Sigmoid colon (tissue), 7 donors: ENCODE data around the gene EIF4A3. TPM values are rescaled to one million over a fixed set of nuclear protein-coding genes. Genes with fewer than 3 reads are reported as not detected.

Source experiments
- DNase-seq: peaks from one replicate; pipeline ENCODE4 v3.0.0-alpha.2; 2019
- H3K27ac ChIP-seq, 4 donors: fragments of 200-600 bp; sonication (generic); one replicate each; pipeline ENCODE4 v1.5.1; 2016 to 2019; ENCODE audit warnings: mild to moderate bottlenecking in 1 of 4
- H3K27me3 ChIP-seq, 3 donors: fragments of 200-600 bp; sonication (generic); one replicate each; pipeline ENCODE4 v1.5.1; 2019; ENCODE audit warnings: mild to moderate bottlenecking in 1 of 3
- H3K36me3 ChIP-seq, 4 donors: fragments of 200-600 bp; sonication (generic); one replicate each; pipeline ENCODE4 v1.5.1; 2016 to 2019
- H3K4me1 ChIP-seq, 4 donors: fragments of 200-600 bp; sonication (generic); one replicate each; pipeline ENCODE4 v1.5.1; 2017 to 2019
- H3K4me3 ChIP-seq, 4 donors: fragments of 200-600 bp; sonication (generic); one replicate each; pipeline ENCODE4 v1.5.1; 2017 to 2019; ENCODE audit warnings: mild to moderate bottlenecking in 2 of 4, moderate library complexity in 1 of 4
- H3K9me3 ChIP-seq, 4 donors: fragments of 200-600 bp in 3 of 4; sonication (generic) in 3 of 4; one replicate each; pipeline versions ENCODE4 v1.5.1 to v1.6.1; 2013 to 2019
- EP300 ChIP-seq, 4 donors: sonication (generic); formaldehyde crosslinking; IDR thresholded peaks; one replicate each; pipeline ENCODE4 v1.6.1; 2017; ENCODE audit warnings: antibody characterized with exemption in 4 of 4
- POLR2A ChIP-seq, 2 donors: fragments of 450-650 bp; IDR thresholded peaks; one replicate each; pipeline ENCODE4 v1.6.1; 2016; ENCODE audit warnings: antibody characterized with exemption in 2 of 2, mild to moderate bottlenecking in 2 of 2, moderate library complexity in 2 of 2
- POLR2AphosphoS5 ChIP-seq, 4 donors: sonication (generic); formaldehyde crosslinking; IDR thresholded peaks; one replicate each; pipeline ENCODE4 v1.6.1; 2017; ENCODE audit warnings: antibody characterized with exemption in 4 of 4
- WGBS, 2 donors: extraction: QIAGEN DNeasy Blood & Tissue Kit; methylation state at CpG; one replicate each; pipeline ENCODE4 v1.1.7; 2013; 5-methylcytosine and 5-hydroxymethylcytosine counted together
- intact Hi-C: fragments of 100-400 bp; cut with DNase I; formaldehyde crosslinking; loops from one replicate; pipeline ENCODE4 v1.15.1; 2023
- polyA plus RNA-seq, 3 donors: library from polyadenylated mRNA; stranded (reverse); fragments of 200-250 nt; gene quantifications; one replicate each; pipeline ENCODE4 v1.2.3, GENCODE V29; 2013
- total RNA-seq, 4 donors: library from RNA; depleted of rRNA; stranded (reverse); fragments of >200 nt; gene quantifications; one replicate each; pipeline ENCODE4 v1.1.0, GENCODE V29; 2016
- TF ChIP-seq, protein P1 (sequence below), 4 experiments: fragments of 450-650 bp in 3 of 4; fragments of 200-600 bp in 1 of 4; IDR thresholded peaks; one replicate each; pipeline ENCODE4 v1.5.1; 2016 to 2019; ENCODE audit warnings: antibody characterized with exemption in 4 of 4, mild to moderate bottlenecking in 3 of 4, moderate library complexity in 2 of 4
- donor health status: healthy with polysubstance abuse.
- donor health status: Bipolar disorder and iron deficiency.
- donor health status: healthy.

Gene EIF4A3
- total and polyA plus RNA-seq, 7 donors = 26.6 to 97.1 (median 45.1) TPM

DNA sequence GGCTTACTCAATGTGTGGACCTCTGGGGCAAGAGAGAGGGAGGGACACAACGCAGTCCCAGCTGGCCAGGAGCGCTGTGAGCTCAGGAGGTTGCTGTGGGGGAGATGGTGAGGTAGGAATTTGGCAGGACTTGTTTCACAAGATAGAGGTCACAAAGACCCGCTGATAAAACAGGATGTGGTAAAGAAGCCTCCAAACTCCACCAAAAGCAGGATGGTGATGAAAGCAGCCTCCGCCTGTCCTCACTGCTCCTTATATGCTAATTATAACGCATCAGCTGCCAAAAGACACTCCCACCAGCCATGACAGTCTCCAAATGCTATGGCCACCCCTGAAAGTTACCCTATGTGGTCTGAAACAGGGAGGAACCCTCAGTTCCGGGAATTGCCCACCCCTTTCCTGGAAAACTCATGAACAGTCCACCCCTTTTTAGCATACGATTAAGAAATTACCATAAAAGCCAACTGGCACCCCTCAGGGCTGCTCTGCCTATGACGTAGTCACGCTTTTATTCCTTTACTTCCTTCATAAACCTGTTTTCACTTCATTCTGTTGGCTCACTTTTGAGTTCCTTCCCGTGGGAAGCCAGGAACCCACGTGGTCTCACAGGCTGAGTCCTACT, 5.3 kb upstream of the EIF4A3 start:
- WGBS, 2 donors = 73% methylated on average over 11 of the region's 11 CpGs
- H3K9me3 ChIP-seq = no peaks in the 10 kb centered on the region
- no peak overlapping the region for H3K4me3 ChIP-seq
- TF ChIP-seq EP300 (IDR thresholded peaks at IDR 0.05) (no peak), POLR2AphosphoS5 (IDR thresholded peaks at IDR 0.05) (no peak), POLR2A (IDR thresholded peaks at IDR 0.05) (no peak)
- TF ChIP-seq, protein P1, sequence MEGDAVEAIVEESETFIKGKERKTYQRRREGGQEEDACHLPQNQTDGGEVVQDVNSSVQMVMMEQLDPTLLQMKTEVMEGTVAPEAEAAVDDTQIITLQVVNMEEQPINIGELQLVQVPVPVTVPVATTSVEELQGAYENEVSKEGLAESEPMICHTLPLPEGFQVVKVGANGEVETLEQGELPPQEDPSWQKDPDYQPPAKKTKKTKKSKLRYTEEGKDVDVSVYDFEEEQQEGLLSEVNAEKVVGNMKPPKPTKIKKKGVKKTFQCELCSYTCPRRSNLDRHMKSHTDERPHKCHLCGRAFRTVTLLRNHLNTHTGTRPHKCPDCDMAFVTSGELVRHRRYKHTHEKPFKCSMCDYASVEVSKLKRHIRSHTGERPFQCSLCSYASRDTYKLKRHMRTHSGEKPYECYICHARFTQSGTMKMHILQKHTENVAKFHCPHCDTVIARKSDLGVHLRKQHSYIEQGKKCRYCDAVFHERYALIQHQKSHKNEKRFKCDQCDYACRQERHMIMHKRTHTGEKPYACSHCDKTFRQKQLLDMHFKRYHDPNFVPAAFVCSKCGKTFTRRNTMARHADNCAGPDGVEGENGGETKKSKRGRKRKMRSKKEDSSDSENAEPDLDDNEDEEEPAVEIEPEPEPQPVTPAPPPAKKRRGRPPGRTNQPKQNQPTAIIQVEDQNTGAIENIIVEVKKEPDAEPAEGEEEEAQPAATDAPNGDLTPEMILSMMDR (IDR thresholded peaks at IDR 0.05) = no peak
- H3K36me3 ChIP-seq = no peaks in the 10 kb centered on the region
- peak; percentile 19 for DNase-seq
- H3K4me1 ChIP-seq = peaks cover 0 to 17% (median 9%) of the 10 kb centered on the region in 4 donors
- H3K27ac ChIP-seq = no peak overlapping the region
- intact Hi-C loops = no loop called here
- H3K27me3 ChIP-seq = no peaks in the 10 kb centered on the region

DNA sequence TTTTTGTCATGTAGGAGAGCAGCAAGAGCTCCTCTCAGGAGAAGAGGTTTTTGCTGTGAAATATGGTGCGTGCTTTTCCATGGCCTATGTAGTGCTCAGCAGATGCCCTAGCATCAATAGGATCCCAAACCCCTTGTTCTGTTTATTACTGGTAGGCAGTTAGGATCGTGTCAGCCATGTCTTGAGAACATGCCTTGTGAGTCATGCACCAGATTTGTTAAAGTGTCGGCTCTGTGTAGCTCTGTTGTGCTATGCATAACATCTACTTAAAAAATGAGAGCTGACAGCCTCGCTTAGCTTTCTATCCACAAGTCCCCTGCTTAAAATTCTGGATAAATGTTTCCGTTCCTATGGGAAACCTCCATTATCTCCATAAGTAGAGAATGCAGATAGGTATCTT, 4.4 kb upstream of the EIF4A3 start:
- Histone ChIP-seq H3K27ac (peak overlapping the region in 1 of 4 donors; percentile 18), H3K4me1 (peaks cover 0 to 17% (median 10%) of the 10 kb centered on the region in 4 donors), H3K36me3 (no peaks in the 10 kb centered on the region), H3K27me3 (no peaks in the 10 kb centered on the region), H3K9me3 (no peaks in the 10 kb centered on the region), H3K4me3 (no peak overlapping the region)
- WGBS, 2 donors = 83 to 90% methylated on average over 5 of the region's 5 CpGs
- DNase-seq = peak; percentile 17
- no peak for TF ChIP-seq EP300 (IDR thresholded peaks at IDR 0.05)
- TF ChIP-seq, protein P1 (IDR thresholded peaks at IDR 0.05) = no peak
- TF ChIP-seq POLR2A (IDR thresholded peaks at IDR 0.05) = no peak
- no peak for TF ChIP-seq POLR2AphosphoS5 (IDR thresholded peaks at IDR 0.05)
- intact Hi-C loops = no loop called here

DNA sequence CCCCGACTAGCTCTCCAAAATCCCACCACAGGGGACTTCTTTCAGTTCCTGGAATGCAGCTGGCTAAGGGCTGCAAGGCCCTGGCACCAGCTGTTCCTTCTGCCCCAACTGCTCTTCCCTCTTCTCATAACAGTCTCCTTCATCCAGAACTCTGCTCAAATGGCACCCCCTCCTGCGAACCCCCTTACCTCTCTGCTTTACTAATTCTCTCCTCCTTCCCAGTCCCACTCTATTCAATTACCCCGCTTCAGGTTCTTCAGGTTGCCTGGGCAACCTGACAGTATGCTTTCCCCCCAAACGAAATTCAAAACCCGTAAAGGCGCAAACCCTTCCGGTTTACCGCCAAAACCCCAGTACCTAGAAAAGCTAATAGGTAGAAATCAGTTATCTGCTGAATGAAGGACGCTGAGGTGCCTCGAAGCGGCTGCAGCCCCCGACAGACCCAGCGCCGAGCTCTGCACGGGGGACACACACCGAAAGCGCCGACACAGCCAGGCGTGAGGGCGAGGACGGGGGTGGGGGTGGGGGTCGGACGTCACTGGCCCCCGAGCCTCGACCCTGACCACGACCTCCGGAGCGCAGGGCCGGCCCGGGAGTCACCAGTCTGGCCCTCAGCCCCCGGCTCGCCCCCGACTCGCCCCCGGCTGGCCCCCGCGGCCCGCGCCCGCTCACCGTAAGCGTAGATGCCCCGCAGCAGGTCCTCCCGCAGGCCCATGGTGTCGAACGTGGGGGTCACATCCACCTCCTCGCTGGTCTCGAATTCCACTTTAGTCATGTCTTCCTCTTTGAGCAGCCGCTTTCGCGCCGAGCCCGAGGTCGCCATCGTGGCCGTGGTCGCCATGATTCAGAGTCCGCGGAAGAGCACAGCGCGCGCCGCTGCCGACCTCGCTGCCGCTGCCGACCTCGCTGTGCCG, 550 bp downstream of the EIF4A3 start:
- peaks cover 0 to 33% (median 28%) of the 10 kb centered on the region in 4 donors for H3K4me1 ChIP-seq
- H3K27me3 ChIP-seq = no peaks in the 10 kb centered on the region
- H3K36me3 ChIP-seq = peaks cover 0 to 29% (median 28%) of the 10 kb centered on the region in 4 donors
- 0% methylated on average over 69 of the region's 69 CpGs for WGBS, 2 donors
- H3K9me3 ChIP-seq = no peaks in the 10 kb centered on the region
- intact Hi-C loops = loop anchor here (2.0 to 5.0 kb wide), 4 partner anchors 46 to 139 kb away; partner anchors contain the start of genes GAA, RNF213, SGSH and SLC26A11
- peak overlapping the region; percentile 93 to 98 (median 96) for H3K27ac ChIP-seq
- H3K4me3 ChIP-seq = peak overlapping the region; percentile 79 to 98 (median 94)
- peak; percentile 47 for DNase-seq
- TF ChIP-seq, protein P1 (IDR thresholded peaks at IDR 0.05) = no peak
- TF ChIP-seq POLR2AphosphoS5 (IDR thresholded peaks at IDR 0.05) (no peak), EP300 (IDR thresholded peaks at IDR 0.05) (no peak), POLR2A (IDR thresholded peaks at IDR 0.05) (no peak)

DNA sequence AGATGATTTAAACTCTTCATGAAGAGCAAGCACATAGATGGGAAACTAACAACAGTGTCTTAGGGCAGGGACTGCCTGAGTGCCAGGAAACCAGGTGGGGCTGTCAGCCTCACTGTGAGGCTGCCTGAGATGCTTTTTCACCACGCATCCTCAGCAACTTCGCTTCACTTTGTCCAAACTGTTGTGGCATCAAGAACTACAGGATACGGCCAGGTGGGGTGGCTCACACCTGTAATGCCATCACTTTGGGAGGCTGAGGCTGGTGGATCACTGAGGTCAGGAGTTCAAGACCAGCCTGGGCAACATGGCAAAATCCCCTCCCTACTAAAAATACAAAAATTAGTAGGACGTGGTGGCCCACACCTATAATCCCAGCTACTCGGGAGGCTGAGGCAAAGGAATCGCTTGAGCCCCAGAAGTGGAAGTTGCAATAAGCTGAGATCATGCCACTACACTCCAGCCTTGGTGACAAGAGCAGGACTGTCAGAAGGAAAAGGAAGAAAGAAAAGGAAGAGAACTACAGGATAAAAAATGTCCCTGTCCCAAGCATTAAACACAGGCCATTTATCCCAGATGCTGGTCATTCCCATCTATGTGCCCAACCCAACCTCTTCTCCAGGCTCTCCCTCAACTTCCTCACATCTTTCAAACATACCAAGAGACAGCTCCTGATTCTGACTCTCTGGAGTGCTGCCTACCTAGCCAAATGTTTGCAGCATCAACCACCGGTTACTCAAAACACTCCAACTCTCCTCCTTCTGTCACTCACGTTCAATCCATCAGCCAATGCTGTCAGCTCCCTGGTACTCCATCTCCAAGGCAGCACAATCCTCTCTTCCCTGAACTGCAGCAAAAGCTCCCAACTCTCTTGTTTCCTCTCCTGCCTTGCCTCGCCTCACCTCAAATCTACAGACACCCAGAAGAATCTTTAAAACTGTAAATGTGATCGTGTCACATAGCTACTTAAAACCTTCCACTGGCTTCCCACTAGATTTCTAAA, 1.6 kb downstream of the EIF4A3 start:
- no peaks in the 10 kb centered on the region for H3K27me3 ChIP-seq
- H3K9me3 ChIP-seq = no peaks in the 10 kb centered on the region
- H3K36me3 ChIP-seq = peaks cover 0 to 38% (median 35%) of the 10 kb centered on the region in 4 donors
- H3K4me3 ChIP-seq = peak overlapping the region; percentile 79 to 98 (median 94)
- peak; percentile 49 for DNase-seq
- H3K4me1 ChIP-seq = peaks cover 0 to 33% (median 26%) of the 10 kb centered on the region in 4 donors
- WGBS, 2 donors = 47 to 48% methylated on average over 10 of the region's 10 CpGs
- intact Hi-C loops = loop anchor here (2.0 to 5.0 kb wide), 4 partner anchors 45 to 138 kb away; partner anchors contain the start of genes GAA, RNF213, SGSH and SLC26A11
- H3K27ac ChIP-seq = peak overlapping the region; percentile 93 to 98 (median 96)
- no peak for TF ChIP-seq POLR2AphosphoS5 (IDR thresholded peaks at IDR 0.05)
- TF ChIP-seq, protein P1 (IDR thresholded peaks at IDR 0.05) = no peak
- no peak for TF ChIP-seq EP300 (IDR thresholded peaks at IDR 0.05)
- TF ChIP-seq POLR2A (IDR thresholded peaks at IDR 0.05) = no peak
